Fibroblast of pulmonary artery (primary cell): ENCODE data around the gene PPP1R3G.

ENCODE experiments used
- DNase-seq: peaks from one replicate; pipeline ENCODE4 v3.0.0-alpha.2; 2010; ENCODE audit warnings: low read depth
- H3K4me3 ChIP-seq: replicated peaks from 2 replicates; pipeline ENCODE4 v1.5.1; 2011; ENCODE audit warnings: low read depth, mild to moderate bottlenecking, control low read depth, low read length, moderate library complexity
- TF ChIP-seq, protein P1 (sequence below): IDR thresholded peaks from 2 replicates; pipeline ENCODE4 v1.5.1; 2011; ENCODE audit warnings: mild to moderate bottlenecking, control low read depth, low read length, inconsistent platforms; ENCODE audit errors: missing control alignments

The PPP1R3G gene

DNA sequence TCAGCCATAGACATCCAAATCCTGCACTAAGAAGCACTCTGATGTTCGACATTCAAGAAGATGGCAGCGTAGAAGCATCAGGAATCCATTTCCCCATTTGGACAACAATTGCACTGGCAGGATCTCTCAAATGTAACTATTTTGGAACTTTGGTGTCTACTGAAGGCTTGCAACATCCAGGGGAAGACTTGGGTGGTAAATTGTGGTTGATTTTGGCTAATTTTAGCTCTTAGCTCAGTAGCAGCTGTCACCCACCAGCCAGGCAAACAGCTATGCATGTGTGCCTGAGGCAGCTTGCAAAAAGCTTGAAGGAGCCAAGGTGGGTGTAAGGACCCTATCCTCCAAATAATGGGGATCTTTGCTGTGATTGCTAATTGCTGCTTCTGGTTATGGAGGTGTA, 35.1 kb upstream of the PPP1R3G start:
- TF ChIP-seq, protein P1, sequence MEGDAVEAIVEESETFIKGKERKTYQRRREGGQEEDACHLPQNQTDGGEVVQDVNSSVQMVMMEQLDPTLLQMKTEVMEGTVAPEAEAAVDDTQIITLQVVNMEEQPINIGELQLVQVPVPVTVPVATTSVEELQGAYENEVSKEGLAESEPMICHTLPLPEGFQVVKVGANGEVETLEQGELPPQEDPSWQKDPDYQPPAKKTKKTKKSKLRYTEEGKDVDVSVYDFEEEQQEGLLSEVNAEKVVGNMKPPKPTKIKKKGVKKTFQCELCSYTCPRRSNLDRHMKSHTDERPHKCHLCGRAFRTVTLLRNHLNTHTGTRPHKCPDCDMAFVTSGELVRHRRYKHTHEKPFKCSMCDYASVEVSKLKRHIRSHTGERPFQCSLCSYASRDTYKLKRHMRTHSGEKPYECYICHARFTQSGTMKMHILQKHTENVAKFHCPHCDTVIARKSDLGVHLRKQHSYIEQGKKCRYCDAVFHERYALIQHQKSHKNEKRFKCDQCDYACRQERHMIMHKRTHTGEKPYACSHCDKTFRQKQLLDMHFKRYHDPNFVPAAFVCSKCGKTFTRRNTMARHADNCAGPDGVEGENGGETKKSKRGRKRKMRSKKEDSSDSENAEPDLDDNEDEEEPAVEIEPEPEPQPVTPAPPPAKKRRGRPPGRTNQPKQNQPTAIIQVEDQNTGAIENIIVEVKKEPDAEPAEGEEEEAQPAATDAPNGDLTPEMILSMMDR: no peak
- no peak overlapping the region for H3K4me3 ChIP-seq
- no peak for DNase-seq

DNA sequence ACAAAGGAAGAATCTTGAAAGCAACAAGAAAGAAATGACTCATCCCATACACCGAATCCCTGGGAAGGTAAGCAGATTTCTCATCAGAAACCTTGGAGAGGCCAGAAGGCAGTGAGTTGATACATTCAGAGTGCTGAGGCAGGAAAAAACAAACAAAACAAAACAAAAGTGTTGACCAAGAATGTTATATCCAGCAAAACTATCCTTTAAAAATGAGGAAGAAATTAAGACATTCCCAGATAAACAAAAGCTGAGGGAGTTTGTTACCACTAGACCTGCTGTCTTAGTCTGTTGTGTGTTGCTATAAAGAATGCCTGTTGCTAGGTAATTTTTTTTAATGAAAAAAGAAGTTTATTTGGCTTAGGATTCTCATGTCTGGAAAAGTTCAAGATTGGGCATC, 33.7 kb upstream of the PPP1R3G start:
- TF ChIP-seq, protein P1: no peak
- DNase-seq: no peak
- H3K4me3 ChIP-seq: no peak overlapping the region

DNA sequence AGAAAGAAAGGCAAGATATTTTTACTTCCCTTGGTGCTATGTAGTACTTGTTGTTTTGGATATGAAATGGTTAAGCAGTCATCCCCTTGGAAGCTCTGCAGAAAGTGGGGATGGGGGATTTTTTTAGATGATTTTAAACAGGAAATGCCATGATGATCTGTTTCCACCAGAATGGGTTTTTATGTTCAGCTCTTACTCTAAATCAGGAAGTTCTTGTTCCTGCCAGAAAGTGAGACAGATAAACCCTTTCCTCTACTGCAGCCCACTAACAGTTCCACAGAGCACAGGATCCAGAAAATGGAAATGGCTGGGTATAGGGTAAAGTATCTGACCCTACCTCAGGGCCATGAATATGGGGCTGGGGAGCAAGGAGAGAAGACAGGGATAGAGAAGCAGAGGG, 32.1 kb upstream of the PPP1R3G start:
- peak; percentile 61 for DNase-seq

DNA sequence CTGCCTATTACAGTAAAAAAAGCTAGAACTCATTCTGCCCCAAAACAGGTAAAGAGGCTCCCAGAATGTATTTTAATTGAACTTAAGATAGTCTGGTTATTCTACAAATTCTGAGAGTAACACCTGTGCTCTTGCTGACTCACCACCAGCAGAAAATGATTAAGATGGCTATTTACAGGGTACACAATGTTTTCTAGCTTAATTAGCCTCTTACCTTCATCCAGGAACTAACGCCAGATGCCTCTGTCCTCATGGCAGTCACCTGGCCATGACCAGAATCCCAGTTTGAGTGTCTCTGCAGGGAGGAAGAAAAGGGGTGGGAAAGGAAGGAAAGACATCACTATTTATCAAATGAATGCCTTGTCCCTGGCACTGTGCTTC, 31.3 kb upstream of the PPP1R3G start:
- TF ChIP-seq, protein P1: no peak
- H3K4me3 ChIP-seq: no peak overlapping the region
- no peak for DNase-seq

More for the DNA sequence above, 32.1 kb upstream of the PPP1R3G start:
- TF ChIP-seq, protein P1: no peak
- H3K4me3 ChIP-seq: no peak overlapping the region

DNA sequence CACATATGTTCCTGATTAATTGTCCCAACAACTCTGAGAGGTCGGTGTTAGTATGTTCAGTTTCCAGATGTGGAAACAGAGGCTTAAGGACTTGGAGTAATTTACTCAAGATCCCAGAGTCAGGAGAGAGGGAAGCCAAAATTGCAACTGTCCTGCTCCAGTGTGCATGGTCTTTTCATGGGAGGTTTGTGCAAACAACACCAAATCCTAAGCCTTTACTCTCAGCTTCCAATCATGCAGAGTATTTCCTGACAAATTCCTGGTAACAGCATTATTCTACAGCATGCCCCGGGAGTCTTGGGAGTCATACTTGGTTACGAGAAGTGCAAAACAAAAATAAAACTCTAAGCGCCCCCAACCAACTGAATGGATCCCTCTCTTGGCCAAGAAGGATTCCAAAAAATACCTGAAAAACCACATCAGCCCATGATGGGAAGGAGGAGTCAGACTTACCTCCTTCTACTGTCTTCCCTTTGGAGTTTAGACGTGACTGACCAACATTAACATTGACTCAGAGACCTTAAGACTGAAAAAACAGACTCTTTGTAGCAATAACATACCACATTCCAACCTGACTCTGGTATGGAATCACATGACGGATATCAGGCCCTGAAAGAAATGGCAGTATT, 30.8 kb upstream of the PPP1R3G start:
- peak; percentile 71 for DNase-seq
- TF ChIP-seq, protein P1: no peak
- H3K4me3 ChIP-seq: no peak overlapping the region

DNA sequence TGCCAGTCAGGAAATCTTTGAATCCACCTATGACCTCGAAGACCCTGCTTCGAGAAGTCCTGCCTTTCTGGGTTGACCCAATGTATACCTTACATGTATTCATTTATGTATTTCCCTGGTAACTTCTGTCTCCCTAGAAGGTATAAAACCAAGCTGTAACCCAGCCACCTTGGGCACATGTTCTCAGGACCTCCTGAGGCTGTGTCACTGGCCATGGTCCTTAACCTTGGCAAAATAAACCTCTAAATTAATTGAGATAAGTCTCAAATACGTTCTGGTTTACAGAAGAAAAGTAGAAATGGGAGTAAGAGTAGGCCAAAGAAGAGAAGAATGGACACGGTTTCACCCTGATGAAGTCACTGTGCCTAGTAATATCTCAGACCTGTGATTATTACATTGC, 30.0 kb upstream of the PPP1R3G start:
- DNase-seq: no peak

More for the DNA sequence above, 30.0 kb upstream of the PPP1R3G start:
- TF ChIP-seq, protein P1: no peak
- no peak overlapping the region for H3K4me3 ChIP-seq
